AG09309 (cell line): Measurements from ENCODE around the gene TBCE.

Experiments
- DNase-seq: peaks from one replicate; pipeline ENCODE4 v3.0.0-alpha.2; 2010; ENCODE audit warnings: low read depth
- H3K4me3 ChIP-seq: 2 replicates; pipeline ENCODE4 v1.5.1; 2011; ENCODE audit warnings: mild to moderate bottlenecking, low read depth, low read length, moderate library complexity; ENCODE audit not compliant: control insufficient read depth
- CTCF ChIP-seq: IDR thresholded peaks from 2 replicates; pipeline ENCODE4 v1.5.1; 2011; ENCODE audit warnings: mild to moderate bottlenecking, low read depth, low read length, inconsistent platforms; ENCODE audit not compliant: insufficient read depth, control insufficient read depth; ENCODE audit errors: missing control alignments

Gene TBCE

GRCh38 chr1:235494531-235494930, 127.3 kb downstream of the TBCE start:
- no peak for TF ChIP-seq CTCF
- no peak for DNase-seq
- H3K4me3 ChIP-seq = no peak overlapping the region

- no peak for TF ChIP-seq CTCF
- DNase-seq = no peak
Observed at GRCh38 chr1:235495030-235495429, 127.8 kb downstream of the TBCE start.

GRCh38 chr1:235495551-235495950, 128.3 kb downstream of the TBCE start:
- no peak for TF ChIP-seq CTCF
- DNase-seq = no peak
- no peak overlapping the region for H3K4me3 ChIP-seq

More at GRCh38 chr1:235495030-235495429, 127.8 kb downstream of the TBCE start:
- no peak overlapping the region for H3K4me3 ChIP-seq

GRCh38 chr1:235500971-235501540, 133.8 kb downstream of the TBCE start:
- no peak for TF ChIP-seq CTCF
- no peak overlapping the region for H3K4me3 ChIP-seq
- no peak for DNase-seq
